A204.1 (cell line): ENCODE data around the gene SLAMF7.
"Not testable (repeated sequence)": the region's sequence is repeated elsewhere in the genome, so short reads cannot be mapped to it uniquely, and the experiment has no call there.

Experiments
- FAIRE-seq: peaks from 2 replicates; lab custom pipeline; 2012; peaks lifted over from hg19 to GRCh38; lab: Jason Lieb, UNC

The SLAMF7 gene

GRCh38 chr1:160774886-160775719 is 36.1 kb downstream of the SLAMF7 start:
- FAIRE-seq = no peak

GRCh38 chr1:160776178-160776577 is 37.1 kb downstream of the SLAMF7 start:
- no peak for FAIRE-seq

DNA sequence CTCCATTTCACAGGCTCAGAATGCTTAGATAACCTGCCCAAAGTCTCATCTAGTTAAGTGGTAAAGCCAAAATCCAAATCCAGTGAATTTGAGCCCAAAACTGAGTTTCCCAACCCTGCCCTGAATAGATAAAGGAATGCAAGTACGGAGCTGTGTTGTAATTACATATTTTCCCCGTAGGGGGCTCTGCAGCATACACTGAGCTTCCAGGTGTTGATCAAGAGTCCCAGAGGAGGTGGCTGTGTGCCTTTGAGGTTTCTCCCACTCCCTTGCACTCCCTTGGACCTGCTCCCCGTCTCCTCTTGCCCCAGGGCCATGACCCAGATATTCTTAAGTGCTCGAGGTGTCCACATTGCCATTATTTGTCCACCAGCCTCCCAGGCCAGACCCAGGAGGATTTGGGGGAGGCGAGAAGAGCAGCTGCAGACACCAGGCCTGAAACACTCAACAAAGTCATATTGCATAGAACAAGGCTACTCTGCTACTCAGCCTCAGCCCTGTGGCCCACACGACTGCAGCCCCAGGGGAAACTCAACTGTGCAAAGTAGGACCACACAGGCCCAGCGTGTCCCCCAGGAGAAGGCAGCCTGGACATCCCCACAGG is 38.5 kb downstream of the SLAMF7 start:
- no peak for FAIRE-seq

DNA sequence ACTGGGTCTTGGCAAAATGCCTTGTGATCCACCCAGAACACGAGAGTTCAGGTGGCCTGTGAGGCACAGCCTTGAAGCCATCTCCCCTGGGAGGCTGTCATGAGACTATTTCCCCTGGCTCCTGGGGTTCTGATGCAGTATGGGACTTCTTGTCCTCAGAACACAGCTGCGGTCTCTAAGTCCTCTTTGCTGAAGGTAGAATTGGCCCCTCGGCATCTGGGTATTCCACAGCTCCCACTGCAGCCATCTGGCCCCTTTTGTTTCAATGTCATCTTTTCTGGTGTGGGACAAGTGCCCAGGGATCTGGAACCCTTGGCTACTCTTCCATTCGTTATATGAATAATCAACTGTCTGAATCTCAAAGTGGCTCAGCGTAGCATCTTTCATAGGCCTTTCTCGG is 39.9 kb downstream of the SLAMF7 start:
- FAIRE-seq = no peak

GRCh38 chr1:160779626-160780397 is 40.8 kb downstream of the SLAMF7 start:
- FAIRE-seq = no peak

GRCh38 chr1:160780398-160780755 is 41.3 kb downstream of the SLAMF7 start:
- no peak for FAIRE-seq

DNA sequence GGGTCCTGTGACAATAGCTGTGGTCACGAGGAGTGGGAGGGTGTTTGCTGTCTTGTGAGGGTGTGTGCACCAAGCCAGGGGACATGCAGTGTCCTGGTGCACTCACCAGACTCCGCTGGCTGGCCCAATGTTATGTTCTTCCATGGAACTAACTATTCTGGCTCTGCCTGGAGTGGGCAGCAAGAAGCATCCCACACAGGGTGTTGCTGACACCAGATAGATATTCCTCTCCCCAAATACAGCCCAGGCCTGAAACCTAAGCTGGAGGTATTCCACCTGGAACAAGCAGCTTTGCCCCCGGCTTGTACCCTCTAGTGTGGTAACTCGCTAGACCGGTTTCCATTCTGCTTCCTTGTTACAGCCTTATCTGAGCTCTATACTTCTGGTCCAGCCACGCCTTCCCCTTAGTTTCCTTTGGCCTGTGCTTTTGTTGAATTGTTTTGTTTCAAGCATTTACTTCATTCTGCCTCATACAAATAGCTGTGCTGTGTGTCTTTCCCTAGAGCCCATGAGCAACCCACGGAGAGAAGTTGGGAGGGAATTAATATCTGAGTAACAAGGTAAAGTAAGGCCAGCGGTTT is 42.2 kb downstream of the SLAMF7 start:
- no peak for FAIRE-seq

DNA sequence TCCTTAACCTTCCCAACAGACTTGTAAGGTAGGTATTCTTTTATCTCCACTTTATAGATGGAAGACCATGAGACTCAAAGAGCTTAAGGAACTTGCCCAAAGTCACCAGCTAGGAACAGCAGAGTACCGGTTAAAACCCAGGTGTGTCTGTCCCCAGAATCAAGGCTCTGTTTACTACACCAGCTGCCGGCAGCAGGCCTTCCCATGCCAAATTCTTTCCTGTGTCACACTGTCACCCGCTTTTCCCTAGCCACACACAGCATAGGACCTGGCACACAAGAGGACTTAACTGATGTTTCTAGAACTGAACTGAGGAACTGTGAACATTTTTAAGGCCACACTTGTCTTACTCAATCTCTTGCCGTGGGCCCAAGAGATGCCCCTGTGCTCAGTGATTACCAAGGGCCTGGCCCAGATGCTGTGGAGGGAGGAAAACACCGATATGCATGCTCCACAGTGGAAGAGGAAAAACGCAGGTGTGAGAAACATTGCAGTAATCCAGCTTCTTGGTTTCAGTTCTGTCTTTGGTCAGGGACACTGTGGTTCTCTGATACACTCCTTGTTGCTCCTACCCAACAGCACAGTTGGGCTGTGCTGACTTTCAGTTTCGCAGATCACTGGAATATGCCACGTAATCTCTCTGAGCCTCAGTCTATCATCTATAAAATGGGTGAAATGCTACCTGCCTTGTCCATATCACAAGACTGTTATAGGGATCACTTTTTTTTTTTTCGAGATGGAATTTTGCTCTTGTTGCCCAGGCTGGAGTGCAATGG is 43.1 kb downstream of the SLAMF7 start:
- FAIRE-seq = no peak

- FAIRE-seq = not testable (repeated sequence)
Observed at GRCh38 chr1:160782988-160783765, 44.1 kb downstream of the SLAMF7 start.

GRCh38 chr1:160789051-160789701 is 50.1 kb downstream of the SLAMF7 start:
- FAIRE-seq = no peak

DNA sequence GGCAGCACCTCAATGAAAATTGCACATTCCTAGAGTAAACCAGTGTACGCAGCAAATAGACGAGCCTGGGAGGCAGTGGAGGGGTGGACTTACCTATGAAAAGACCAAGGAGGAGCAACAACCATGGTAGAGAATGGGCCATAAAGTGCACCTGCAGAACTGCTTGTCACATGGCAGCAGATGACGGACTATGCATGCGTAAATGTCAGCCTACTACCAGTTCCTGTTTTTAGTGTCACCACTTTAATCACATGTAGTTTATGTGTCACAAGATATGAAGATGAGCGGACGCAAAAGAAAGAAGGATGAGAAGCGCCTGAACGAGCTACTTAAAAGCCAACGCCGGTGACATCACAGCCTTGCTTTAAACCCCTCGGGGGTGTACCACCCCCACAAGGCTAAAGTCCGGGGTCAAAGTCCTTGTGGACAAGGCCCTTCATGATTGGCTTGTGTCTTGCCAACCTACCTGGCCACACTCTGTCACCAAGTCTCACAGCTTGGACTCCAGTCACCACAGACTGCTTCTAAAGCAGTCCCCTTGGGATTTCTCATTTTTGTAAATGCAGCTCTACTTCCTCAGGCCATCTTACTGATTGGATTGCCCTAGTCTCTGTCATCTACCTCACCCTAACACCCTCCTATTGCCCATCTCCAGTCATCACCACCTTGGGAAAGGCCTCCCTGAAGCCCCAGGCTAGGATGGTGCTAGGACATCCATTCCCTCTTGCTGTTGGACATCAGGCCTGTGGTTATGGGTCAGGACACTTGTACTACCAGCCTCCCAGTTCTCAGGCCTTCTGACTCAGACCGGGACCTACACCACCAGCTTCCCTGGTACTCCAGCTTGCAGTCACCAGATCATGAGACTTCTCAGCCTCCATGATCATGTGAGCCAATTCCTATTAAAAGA is 50.9 kb downstream of the SLAMF7 start:
- FAIRE-seq = no peak

DNA sequence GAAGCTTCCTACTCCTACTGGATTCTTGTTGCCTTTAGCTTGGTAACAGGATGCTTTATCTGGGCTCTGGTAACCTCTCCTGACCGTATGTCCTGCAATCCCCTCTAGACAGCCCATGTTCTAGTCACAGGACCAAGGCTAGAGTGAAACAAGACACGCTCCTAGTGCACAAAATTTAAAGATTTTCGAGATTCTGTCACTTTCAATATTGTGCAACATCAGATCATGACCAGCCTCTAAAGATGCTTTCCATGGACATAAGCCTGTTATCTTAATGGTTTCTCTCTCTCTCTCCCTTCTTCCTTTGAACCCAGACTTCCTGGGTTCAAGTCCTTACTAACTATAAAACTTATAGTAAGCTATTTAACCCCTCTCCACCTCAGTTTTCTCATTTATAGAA is 55.3 kb downstream of the SLAMF7 start:
- FAIRE-seq = no peak

DNA sequence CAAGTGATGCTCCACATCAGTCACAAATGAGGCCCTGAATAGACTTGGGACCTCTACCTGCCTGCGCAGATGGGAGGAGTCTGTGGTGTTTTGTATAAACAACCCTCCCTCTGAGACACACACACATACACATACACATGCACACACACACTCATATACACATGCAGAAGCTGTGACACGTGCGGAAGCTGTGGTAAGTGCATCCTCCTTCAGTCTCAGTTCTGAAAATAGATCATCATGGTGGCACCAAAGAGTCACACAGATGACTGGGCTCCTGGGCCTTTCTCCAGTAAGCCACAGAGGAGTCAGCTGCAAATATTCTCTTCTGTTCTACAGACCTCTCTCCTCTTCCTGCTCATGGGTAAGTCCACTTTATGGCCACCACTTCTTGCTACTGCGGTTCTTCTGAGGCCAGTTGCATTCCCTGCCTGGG is 56.9 kb downstream of the SLAMF7 start, which contains the start of gene LY9:
TSS of gene LY9 (plus strand) at position 224 of the 433 bp plus-strand sequence. CDS start at position 238, 14 bp downstream.
- no peak for FAIRE-seq

- no peak for FAIRE-seq
Observed at GRCh38 chr1:160797271-160797709, 58.2 kb downstream of the SLAMF7 start.

DNA sequence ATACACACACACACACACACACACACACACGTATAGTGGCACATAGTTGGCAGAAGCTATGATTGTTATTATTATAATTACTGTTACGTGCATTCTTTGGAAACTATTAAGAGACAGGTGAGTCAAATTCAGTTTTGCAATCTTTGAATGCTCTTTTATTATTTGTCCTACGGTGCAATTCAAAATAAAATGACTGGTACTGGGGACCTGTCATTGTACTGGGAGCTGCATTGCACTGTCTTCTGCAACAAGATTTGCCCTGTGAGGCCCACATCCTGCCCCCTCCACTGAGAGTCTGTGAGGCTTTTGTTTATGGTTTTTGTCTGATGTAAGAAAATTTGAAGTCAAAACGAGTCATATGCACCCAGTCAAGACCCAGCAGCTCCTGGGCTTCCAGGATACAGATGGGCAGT is 58.8 kb downstream of the SLAMF7 start:
- FAIRE-seq = no peak

- no peak for FAIRE-seq
Observed at GRCh38 chr1:160798439-160798838, 59.4 kb downstream of the SLAMF7 start.

DNA sequence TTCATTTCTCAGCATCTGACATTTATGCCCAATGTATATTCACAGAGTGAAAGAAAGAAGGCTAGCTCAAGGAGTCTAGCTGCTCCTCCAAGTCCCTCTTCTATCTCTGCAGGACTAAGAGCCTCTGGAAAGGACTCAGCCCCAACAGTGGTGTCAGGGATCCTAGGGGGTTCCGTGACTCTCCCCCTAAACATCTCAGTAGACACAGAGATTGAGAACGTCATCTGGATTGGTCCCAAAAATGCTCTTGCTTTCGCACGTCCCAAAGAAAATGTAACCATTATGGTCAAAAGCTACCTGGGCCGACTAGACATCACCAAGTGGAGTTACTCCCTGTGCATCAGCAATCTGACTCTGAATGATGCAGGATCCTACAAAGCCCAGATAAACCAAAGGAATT is 60.6 kb downstream of the SLAMF7 start:
- no peak for FAIRE-seq

DNA sequence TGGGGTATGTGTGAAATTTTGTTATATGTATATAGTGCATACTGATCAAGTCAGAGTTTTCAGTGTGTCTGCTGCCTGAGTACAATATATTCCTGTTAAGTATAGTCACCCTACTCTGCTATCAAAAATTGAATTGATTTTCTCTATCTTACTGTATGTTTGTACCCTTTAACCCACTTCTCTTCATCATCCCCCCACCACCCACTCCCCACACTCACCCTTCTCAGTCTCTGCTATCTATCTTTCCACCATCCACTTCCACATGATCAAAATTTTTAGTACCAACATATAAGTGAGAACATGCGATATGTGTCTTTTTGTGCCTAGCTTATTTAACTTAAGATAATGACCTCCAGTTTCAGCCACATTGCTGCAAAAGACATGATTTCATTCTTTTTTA is 61.1 kb downstream of the SLAMF7 start:
- no peak for FAIRE-seq

DNA sequence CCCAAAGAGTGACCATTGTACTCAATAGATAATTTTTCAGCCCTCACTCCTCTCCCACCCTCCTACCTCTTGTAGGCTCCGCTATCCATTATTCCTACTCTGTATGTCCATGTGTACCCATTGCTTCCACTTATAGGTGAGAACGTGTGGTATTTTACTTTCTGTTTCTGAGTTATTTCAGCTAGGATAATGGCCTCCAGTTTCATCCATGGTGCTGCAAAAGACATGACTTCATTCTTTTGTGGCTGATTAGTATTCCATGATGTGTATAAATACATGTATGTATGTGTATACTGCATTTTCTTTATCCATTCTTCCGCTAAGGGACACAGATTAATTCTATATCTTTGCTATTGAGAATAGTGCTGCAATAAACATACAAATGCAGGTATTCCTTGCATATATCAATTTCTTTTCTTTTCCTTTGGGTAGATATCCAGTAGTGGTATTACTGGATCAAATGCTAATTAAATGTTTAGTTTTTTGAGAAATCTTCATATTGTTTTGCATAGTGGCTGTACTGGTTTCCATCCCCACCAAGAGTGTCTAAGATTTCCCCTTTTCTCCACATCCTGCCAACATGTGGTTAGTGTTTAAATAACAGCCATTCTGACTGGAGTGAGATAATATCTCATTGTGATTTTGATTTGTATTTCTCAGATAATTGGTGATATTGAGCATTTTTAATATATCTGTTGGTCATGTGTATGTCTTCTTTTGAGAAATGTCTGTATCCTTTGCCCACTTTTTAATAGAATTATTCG is 61.8 kb downstream of the SLAMF7 start:
- no peak for FAIRE-seq
